Measurements from ENCODE around the gene NEDD8. TPM values are rescaled to one million over a fixed set of nuclear protein-coding genes. Genes with fewer than 3 reads are reported as not detected.

The NEDD8 gene
- total RNA-seq, 2 experiments from 2014 or later: 190 to 197 TPM

DNA sequence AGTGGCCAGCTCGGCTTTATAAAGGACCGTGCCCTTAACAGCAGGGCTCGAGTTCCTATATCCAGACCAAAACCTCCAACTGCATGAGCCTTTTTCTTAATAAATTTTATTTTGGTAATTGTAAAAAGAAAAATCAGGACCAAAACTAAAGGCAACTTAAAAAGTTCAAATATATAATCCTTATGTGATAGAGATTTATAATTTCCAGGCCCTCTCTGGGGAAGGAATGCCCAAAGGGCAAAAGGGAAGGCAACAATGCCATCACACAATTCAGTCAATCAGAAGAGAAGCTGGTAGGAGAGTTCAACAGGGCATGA is 43.1 kb downstream of the NEDD8 start:
- POLR2A ChIA-PET: interaction anchor here (1.0 to 21.9 kb wide), 23 partner anchors 8 to 131 kb away, joined by 3 to 456 read pairs (median 6); partner anchors contain the start of genes CHMP4A, CIDEB, DCAF11 and DHRS1
- no peak for DNase-seq
- Mint-ChIP-seq H3K4me1 (peaks cover 62% of the 10 kb centered on the region), H3K9me3 (no peaks in the 10 kb centered on the region), H3K4me3 (peak overlapping the region; percentile 81), H3K27me3 (no peaks in the 10 kb centered on the region), H3K27ac (peak overlapping the region; percentile 79), H3K36me3 (ENCODE audit: low read depth) (peaks cover 51% of the 10 kb centered on the region)
- CTCF ChIA-PET: interaction anchor here (0.7 to 2.2 kb wide), 5 partner anchors 26 to 119 kb away, joined by 3 to 11 read pairs (median 7); partner anchors contain the start of genes CHMP4A, CIDEB, IRF9 and MDP1

DNA sequence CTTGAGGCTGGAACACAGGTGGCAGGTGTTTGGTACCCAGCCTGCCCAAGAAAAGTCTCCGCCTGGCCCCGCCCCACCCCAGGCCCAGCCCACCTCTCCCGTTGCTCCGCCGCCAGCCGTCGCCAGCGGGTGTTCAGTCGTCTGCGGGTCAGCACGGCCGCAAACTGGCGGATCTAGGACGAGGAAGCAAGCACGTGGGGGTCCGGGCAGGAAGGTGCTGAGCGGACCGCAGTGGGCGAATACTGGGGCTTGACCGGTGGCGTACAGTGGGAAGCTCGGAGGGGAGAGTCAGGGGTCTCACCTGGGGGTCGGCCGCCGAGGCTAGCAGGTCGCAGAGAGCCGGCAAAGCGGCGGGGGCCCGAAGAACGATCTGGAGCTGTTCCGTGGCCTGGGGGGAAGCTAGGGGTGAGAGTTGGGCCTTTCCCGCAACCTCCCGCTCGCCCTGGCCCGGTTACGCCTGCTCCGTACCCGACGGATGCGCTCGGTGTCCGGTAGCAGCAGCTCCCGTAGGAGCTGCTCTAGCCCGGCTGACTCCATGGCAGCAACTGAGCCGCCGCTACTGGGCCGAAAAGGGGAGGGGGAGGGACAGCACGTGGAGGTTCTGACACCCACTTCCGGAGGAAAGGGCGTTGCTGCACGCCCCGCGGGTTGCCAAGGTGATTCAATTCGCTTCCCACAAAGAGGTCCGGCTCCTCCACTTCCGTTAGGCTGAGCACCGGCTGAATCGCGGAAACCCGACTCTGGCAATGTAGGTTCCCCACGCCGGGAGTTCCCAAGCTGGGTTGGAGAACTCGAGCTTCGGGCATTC is 43.7 kb downstream of the NEDD8 start, which contains the start of gene IPO4:
Gene IPO4, minus strand, starts transcription at position 566 of the 808 bp plus-strand sequence. Its CDS starts 29 bp downstream, at position 537.
- H3K27ac Mint-ChIP-seq: peak within 1 kb of the TSS; percentile 79
- ChIA-PET CTCF (interaction anchor here (0.7 to 2.2 kb wide), 6 partner anchors 26 to 120 kb away, joined by 3 to 11 read pairs (median 5); partner anchors contain the start of genes CHMP4A, CIDEB, IRF9 and MDP1), POLR2A (interaction anchor here (1.0 to 21.9 kb wide), 24 partner anchors 7 to 130 kb away, joined by 3 to 456 read pairs (median 6); partner anchors contain the start of genes CHMP4A, CIDEB, DCAF11 and DHRS1)
- H3K36me3 Mint-ChIP-seq (ENCODE audit: low read depth): peaks cover 52% of the 10 kb centered on the region
- peak within 1 kb of the TSS; percentile 81 for H3K4me3 Mint-ChIP-seq
- H3K9me3 Mint-ChIP-seq: no peaks in the 10 kb centered on the region
- H3K4me1 Mint-ChIP-seq: peaks cover 59% of the 10 kb centered on the region
- DNase-seq: peak; percentile 96
- H3K27me3 Mint-ChIP-seq: no peaks in the 10 kb centered on the region

DNA sequence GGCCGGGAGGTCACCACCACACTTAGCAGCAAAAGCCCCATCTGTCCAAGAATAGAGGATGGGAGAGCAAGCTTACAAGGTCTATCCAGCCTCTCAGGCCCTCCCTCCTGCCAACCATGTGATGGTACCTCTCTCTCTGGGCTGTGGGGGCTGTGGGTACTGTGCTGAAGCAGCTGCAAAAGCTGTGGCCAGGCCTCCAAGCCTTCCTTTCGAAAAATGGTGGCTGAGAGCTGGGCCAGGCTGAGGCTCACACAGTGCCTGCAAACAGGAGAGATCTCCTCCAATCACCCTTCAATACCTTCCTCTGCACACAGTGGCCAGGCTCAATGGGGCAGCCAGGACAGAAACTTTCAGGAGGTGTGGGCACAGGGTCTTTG is 44.6 kb downstream of the NEDD8 start:
- Mint-ChIP-seq H3K36me3 (ENCODE audit: low read depth) (peaks cover 55% of the 10 kb centered on the region), H3K4me3 (peak overlapping the region; percentile 81), H3K4me1 (peaks cover 52% of the 10 kb centered on the region), H3K27me3 (no peaks in the 10 kb centered on the region), H3K9me3 (no peaks in the 10 kb centered on the region), H3K27ac (peak overlapping the region; percentile 79)
- ChIA-PET POLR2A (interaction anchor here (1.1 to 21.9 kb wide), 11 partner anchors 8 to 123 kb away, joined by 4 to 456 read pairs (median 18); partner anchors contain the start of genes CHMP4A, DCAF11, DHRS1 and IRF9), CTCF (interaction anchor here (0.7 to 1.6 kb wide), 2 partner anchors 120 to 244 kb away, joined by 3 read pairs; partner anchors contain the start of gene CIDEB)
- no peak for DNase-seq

DNA sequence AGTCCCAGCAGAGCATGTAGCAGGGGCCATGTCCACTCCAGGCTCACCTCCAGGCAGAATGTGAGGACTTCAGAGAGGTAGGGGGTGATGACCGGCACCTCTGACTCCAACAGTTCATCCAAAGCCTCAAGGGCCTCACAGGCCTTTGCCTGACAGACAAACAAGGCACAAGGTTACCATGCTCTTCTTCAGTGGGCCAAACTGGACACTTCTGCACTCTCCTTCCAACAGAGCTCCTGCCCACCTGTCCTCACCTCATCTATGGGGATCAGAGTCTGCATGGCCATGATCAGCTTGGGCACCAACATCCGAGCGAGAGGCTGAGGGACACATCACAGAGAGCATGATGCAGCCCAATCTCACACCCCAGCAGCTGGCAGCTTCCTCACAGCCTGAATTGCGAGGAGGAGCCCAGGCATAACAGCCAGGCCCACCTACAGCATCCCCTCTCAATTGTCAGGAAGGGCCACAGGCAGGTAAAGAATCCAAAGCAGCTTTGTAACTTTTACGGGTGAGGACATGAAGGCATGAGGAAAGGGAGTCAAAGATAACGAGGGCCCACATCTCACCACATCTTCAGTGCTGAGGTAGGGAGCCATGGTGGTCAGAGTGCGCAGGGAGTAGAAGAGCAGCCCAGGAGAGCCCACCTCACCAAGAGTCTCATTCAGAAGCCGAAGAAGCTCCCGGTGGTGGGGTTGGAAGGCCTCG is 45.2 kb downstream of the NEDD8 start:
- peak overlapping the region; percentile 81 for H3K4me3 Mint-ChIP-seq
- H3K27ac Mint-ChIP-seq: peak overlapping the region; percentile 13
- H3K9me3 Mint-ChIP-seq: no peaks in the 10 kb centered on the region
- H3K27me3 Mint-ChIP-seq: no peaks in the 10 kb centered on the region
- peaks cover 48% of the 10 kb centered on the region for H3K4me1 Mint-ChIP-seq
- ChIA-PET CTCF (interaction anchor here (0.7 to 1.6 kb wide), 3 partner anchors 26 to 245 kb away, joined by 3 read pairs; partner anchors contain the start of genes CIDEB and IRF9), POLR2A (interaction anchor here (1.1 to 21.9 kb wide), 9 partner anchors 8 to 123 kb away, joined by 5 to 456 read pairs (median 22); partner anchors contain the start of genes CHMP4A, DCAF11, IRF9 and LTB4R)
- no peak for DNase-seq
- H3K36me3 Mint-ChIP-seq (ENCODE audit: low read depth): peaks cover 52% of the 10 kb centered on the region

DNA sequence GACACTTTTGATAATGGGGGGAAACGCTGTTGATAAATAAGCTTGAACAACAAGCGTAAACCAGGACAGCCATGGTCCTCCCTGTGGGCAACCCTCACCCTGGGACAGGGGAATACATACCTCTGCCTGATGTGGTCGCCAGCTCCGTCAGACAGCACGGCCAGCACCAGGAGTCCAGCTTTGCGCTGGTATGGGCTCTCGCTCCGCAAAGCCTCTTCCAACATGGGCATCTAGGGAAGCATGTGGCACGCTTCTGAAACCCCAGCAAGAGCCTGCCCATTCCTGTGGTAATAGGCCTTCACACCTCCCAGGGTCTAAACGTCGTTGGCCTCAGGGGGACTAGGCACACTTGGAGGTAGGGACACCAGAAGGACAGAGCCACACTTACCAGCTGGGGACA is 46.4 kb downstream of the NEDD8 start:
- Mint-ChIP-seq H3K4me3 (no peak overlapping the region), H3K4me1 (peaks cover 38% of the 10 kb centered on the region), H3K9me3 (no peaks in the 10 kb centered on the region), H3K27ac (no peak overlapping the region), H3K27me3 (no peaks in the 10 kb centered on the region), H3K36me3 (ENCODE audit: low read depth) (peaks cover 46% of the 10 kb centered on the region)
- POLR2A ChIA-PET: interaction anchor here (1.4 to 21.9 kb wide), 5 partner anchors 8 to 50 kb away, joined by 3 to 456 read pairs (median 22); partner anchors contain the start of genes IRF9, PSME1, PSME2 and REC8
- CTCF ChIA-PET: interaction anchor here (0.7 kb wide), 1 partner anchor 45 kb away, joined by 3 read pairs; the partner anchor contains the start of gene EMC9
- DNase-seq: no peak

DNA sequence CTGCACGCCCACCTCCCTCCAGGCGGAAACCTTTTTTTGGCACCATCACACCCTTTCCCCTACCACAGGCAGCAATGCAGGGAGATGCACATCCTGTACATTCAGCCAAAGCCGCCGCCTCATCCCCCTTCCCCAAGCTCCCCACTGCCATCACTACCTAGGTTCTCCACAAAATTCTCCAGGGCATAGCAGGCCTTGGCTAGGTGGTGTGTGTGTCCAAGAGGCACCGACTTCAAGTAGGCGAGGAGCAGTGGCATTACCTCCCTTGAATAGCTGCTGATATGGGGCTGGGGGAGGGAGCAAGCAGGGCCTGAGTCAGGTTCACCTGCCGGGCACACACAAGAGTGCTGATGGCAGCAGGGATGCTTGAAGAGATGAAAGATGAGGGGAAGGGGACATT is 47.1 kb downstream of the NEDD8 start:
- no peaks in the 10 kb centered on the region for H3K27me3 Mint-ChIP-seq
- ChIA-PET CTCF (no interaction called here), POLR2A (interaction anchor here (1.4 to 21.9 kb wide), 5 partner anchors 8 to 49 kb away, joined by 3 to 456 read pairs (median 22); partner anchors contain the start of genes IRF9, PSME1, PSME2 and REC8)
- H3K27ac Mint-ChIP-seq: no peak overlapping the region
- H3K36me3 Mint-ChIP-seq (ENCODE audit: low read depth): peaks cover 47% of the 10 kb centered on the region
- no peak for DNase-seq
- H3K4me3 Mint-ChIP-seq: no peak overlapping the region
- H3K4me1 Mint-ChIP-seq: peaks cover 33% of the 10 kb centered on the region
- no peaks in the 10 kb centered on the region for H3K9me3 Mint-ChIP-seq

DNA sequence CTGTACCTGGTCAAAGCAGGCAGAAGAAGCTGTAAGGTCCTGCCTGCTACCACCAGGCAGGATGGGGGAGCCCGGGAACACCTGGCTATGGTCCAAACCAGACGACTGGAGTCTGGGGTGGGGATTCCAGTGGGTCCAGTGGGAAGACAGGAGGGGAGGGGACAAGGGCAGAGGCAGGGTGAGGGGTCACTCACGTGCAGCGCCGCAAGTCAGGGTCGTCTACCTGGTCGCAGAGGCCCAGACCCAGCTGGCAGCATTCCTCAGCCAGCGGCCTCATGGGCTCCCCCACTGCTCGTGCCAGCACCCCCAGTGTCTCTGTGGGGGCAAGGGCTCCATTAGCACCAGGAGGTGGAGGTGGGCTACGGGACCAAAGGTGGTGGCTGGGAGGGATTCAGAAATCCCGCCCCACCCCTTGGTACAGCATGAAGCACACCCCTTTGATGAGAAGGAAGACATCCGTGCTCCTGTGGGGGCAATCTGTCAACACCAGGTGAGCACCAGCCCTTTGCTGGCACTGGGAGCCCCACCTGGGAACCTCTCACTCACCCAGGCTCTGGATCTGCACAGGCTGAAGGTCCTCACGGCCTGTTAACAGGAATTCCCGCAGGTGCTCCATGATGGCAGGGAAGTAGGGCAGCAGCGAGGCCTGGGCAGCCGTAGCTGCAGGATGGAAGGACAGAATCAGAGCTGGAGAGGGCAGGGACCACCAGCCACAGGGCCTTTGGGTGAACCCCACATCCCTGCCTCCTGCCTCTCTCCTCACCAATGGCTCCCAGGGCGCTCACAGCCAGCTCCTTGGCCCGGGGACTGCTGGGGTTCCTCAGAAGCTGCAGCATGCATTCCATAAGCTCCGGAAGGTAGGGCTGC is 47.8 kb downstream of the NEDD8 start:
- CTCF ChIA-PET: no interaction called here
- H3K4me3 Mint-ChIP-seq: no peak overlapping the region
- no peak for DNase-seq
- H3K9me3 Mint-ChIP-seq: no peaks in the 10 kb centered on the region
- H3K27ac Mint-ChIP-seq: no peak overlapping the region
- peaks cover 29% of the 10 kb centered on the region for H3K4me1 Mint-ChIP-seq
- POLR2A ChIA-PET: interaction anchor here (1.1 to 21.9 kb wide), 6 partner anchors 7 to 89 kb away, joined by 3 to 456 read pairs (median 14); partner anchors contain the start of genes IRF9, PSME2, REC8 and RNF31
- no peaks in the 10 kb centered on the region for H3K27me3 Mint-ChIP-seq
- peaks cover 50% of the 10 kb centered on the region for H3K36me3 Mint-ChIP-seq (ENCODE audit: low read depth)

DNA sequence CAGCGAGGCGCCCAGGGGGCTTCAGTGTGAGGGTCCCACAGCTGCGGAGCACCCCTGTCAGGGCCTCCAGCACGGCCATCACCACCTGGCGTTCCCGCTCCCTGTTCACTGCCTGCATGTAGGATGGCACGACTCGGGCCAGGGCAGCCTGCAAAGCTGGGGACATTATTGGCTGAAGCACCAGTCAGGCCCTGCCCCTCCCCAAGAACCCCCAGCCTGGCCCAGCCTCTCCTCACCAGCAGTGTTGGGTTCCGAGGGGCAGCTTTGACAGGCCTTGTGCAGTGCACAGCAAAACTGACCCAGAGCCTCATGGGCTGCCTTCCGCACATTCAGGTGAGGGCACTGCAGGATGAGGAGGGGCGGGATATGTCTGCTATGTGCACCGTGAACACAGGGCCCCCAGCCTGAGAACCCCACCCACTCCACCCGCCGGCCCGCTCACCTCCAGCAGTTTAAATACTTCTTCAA is 49.1 kb downstream of the NEDD8 start:
- no peak for DNase-seq
- H3K27me3 Mint-ChIP-seq: no peaks in the 10 kb centered on the region
- H3K4me3 Mint-ChIP-seq: no peak overlapping the region
- H3K4me1 Mint-ChIP-seq: peaks cover 17% of the 10 kb centered on the region
- H3K27ac Mint-ChIP-seq: no peak overlapping the region
- ChIA-PET CTCF (no interaction called here), POLR2A (interaction anchor here (1.2 to 21.9 kb wide), 3 partner anchors 13 to 68 kb away, joined by 4 to 456 read pairs (median 4); partner anchors contain the start of genes DCAF11, IRF9, NRL and REC8)
- H3K9me3 Mint-ChIP-seq: no peaks in the 10 kb centered on the region
- peaks cover 56% of the 10 kb centered on the region for H3K36me3 Mint-ChIP-seq (ENCODE audit: low read depth)

DNA sequence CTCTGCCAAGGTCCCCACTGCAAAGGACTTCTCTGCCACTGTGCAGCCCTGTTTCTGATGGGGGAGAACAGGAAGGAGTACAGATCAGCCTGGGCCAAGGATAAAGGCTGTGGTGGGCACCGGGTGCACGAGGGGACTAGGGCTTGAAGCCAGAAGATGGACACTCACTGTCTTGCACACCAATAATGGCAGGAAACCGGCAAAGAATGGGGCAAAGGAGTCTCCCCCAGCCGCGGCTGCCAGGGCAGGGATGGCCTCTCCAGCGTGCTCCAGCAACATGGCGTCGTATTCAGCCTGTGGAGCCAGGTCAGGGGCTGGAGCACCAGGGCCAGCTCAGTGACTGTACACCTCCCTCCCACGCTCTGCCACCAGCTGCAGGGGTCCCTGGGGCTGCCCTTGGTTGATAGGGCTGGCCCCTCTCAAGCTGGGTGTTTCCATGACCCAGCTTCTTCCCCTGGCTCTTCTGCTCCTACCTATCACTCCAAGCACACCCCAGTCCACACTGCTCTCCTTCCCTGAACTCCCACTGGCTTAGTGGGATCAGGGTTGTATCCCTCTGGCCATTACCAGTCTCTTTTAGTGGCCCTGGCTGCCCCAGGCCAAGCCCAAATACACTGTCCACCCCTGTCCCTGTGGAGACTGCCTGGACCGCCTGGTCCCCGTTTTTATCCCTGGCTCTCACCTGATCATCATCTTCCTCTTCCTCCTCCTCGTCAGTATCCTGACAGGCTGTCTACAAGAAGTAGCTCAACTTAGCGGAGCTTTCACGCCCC is 49.9 kb downstream of the NEDD8 start:
- CTCF ChIA-PET: interaction anchor here (0.9 kb wide), 1 partner anchor 41 kb away, joined by 3 read pairs; the partner anchor contains the start of gene EMC9
- Mint-ChIP-seq H3K4me3 (no peak overlapping the region), H3K36me3 (ENCODE audit: low read depth) (peaks cover 61% of the 10 kb centered on the region), H3K4me1 (peaks cover 11% of the 10 kb centered on the region), H3K27me3 (no peaks in the 10 kb centered on the region), H3K9me3 (no peaks in the 10 kb centered on the region), H3K27ac (no peak overlapping the region)
- DNase-seq: no peak
- POLR2A ChIA-PET: interaction anchor here (0.8 to 21.9 kb wide), 5 partner anchors 13 to 68 kb away, joined by 3 to 456 read pairs (median 4); partner anchors contain the start of genes DCAF11, IRF9, NRL and REC8

DNA sequence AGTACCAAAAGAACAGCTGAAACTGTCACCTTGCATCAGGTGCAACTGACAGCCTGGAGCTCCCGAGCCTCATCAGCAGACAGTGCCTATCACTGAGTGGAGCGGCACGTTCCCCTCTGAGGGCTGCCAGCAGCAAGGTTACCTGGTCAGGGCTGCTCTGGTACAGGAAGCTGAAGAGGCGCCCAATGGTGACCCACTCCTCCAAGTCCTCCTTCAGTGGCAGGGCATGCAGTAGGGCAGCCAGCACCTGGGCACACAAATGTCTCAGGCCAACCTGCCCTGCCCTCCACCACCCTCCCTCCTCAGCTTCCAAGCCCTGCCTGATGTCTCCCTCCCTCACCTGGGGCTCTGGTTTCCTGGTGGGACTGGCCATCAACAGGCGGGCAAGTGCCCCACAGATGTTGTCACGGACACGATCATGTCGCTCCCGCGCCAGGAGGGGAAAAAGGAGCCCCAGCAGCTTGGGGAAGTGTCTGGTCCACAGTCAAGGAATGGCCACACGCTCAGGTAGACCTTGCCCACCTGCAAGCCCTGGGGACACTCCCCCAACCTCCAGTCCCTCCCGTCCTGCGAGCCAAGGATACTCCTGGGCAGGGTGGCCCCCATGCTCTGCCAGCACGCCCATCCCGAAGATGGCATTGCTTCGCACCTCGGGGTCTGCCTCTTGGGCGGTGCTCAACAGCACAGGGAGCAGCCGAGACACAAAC is 50.6 kb downstream of the NEDD8 start:
- Mint-ChIP-seq H3K4me3 (no peak overlapping the region), H3K36me3 (ENCODE audit: low read depth) (peaks cover 66% of the 10 kb centered on the region), H3K27me3 (no peaks in the 10 kb centered on the region), H3K9me3 (no peaks in the 10 kb centered on the region), H3K4me1 (peaks cover 5% of the 10 kb centered on the region), H3K27ac (no peak overlapping the region)
- ChIA-PET CTCF (interaction anchor here (0.9 to 1.4 kb wide), 2 partner anchors 14 to 40 kb away, joined by 3 read pairs; partner anchors contain the start of genes EMC9 and TM9SF1), POLR2A (interaction anchor here (0.9 to 21.9 kb wide), 5 partner anchors 7 to 40 kb away, joined by 3 to 456 read pairs (median 4); partner anchors contain the start of genes EMC9, IPO4, IRF9 and REC8)
- DNase-seq: no peak

Measured in activated CD4-positive, alpha-beta memory T cell treated with anti-CD3 and anti-CD28 coated beads, Interleukin-2, amount 10 ng/mL, durations not matched to agents 7 days and 5 days (primary cell).